HepG2 (cell line): ENCODE results near the gene CD34. TPM values are rescaled to one million over a fixed set of nuclear protein-coding genes. Genes with fewer than 3 reads are reported as not detected.

Source experiments
- ATAC-seq: fragments of 200-7000 bp; cut with Tn5 transposase; 3 replicates; pipeline ENCODE4 v1.9.1; 2020; ENCODE audit warnings: mild to moderate bottlenecking, moderate library complexity
- BruUV-seq: library from RNA; stranded (reverse); fragments of 400-500 nt; replicated peaks from 2 replicates; lab custom pipeline; 2021; lab: Mats Ljungman, UMichigan
- CTCF ChIA-PET: fragments of 300-600 bp; formaldehyde crosslinking; extraction: SDS; loops from one replicate; lab custom pipeline; 2021; ENCODE audit warnings: low total read pairs, inconsistent platforms, low intra/inter-chr PET ratio; lab: Yijun Ruan, JAX
- POLR2A ChIA-PET: fragments of 350-600 bp; sonication (Branson Sonifier 250); formaldehyde crosslinking; loops from one replicate; lab custom pipeline; 2020; ENCODE audit warnings: antibody characterized with exemption, inconsistent platforms; lab: Yijun Ruan, JAX
- DNase-seq: peaks from one replicate; pipeline ENCODE4 v3.0.0-alpha.2; 2015; ENCODE audit warnings: low spot score
- FAIRE-seq: peaks from 3 replicates; lab custom pipeline; 2011; peaks lifted over from hg19 to GRCh38; lab: Jason Lieb, UNC
- H2AFZ ChIP-seq: one replicate; pipeline ENCODE4 v1.6.1; 2011; ENCODE audit warnings: low read length, inconsistent platforms
- H3K27ac ChIP-seq: fragments of 300-600 bp; 3 replicates; pipeline ENCODE4 v1.8.0; 2011; ENCODE audit warnings: mixed run types, mild to moderate bottlenecking, mixed read lengths, low read length, inconsistent platforms; ENCODE audit not compliant: insufficient read depth; ENCODE audit errors: extremely low read length
- H3K27me3 ChIP-seq, 2 experiments: fragments of 200-600 bp in 1 of 2; 2 replicates in 1 of 2; 3 replicates in 1 of 2; pipeline versions ENCODE4 v1.6.0 to v1.8.0; 2011; ENCODE audit warnings: low read length in 2 of 2, mild to moderate bottlenecking in 2 of 2, moderate library complexity in 2 of 2, inconsistent platforms in 1 of 2; ENCODE audit not compliant: insufficient read depth in 2 of 2, control insufficient read depth in 1 of 2
- H3K36me3 ChIP-seq, 2 experiments: fragments of 200-600 bp in 1 of 2; replicated peaks in 1 of 2; 2 replicates in 1 of 2; 3 replicates in 1 of 2; pipeline versions ENCODE4 v1.5.1 to v1.8.0; 2011; ENCODE audit warnings: low read length in 2 of 2, inconsistent platforms in 1 of 2; ENCODE audit not compliant: insufficient read depth in 2 of 2, control insufficient read depth in 1 of 2
- H3K4me1 ChIP-seq: 2 replicates; pipeline ENCODE4 v1.5.1; 2012; ENCODE audit warnings: low read length, inconsistent platforms; ENCODE audit not compliant: insufficient read depth
- H3K4me2 ChIP-seq: 2 replicates; pipeline ENCODE4 v1.6.0; 2011; ENCODE audit warnings: low read depth, low read length, inconsistent platforms
- H3K4me3 ChIP-seq, 3 experiments: fragments of 200-600 bp in 1 of 3; sonication (generic), shearing (Covaris generic) in 1 of 3; replicated peaks in 1 of 3; 2 replicates each; pipeline ENCODE4 v1.5.1; 2011 to 2016; ENCODE audit warnings: low read length in 3 of 3, inconsistent platforms in 2 of 3, low read depth in 2 of 3, mild to moderate bottlenecking in 2 of 3, control low read depth in 1 of 3, mixed read lengths in 1 of 3; ENCODE audit not compliant: insufficient read depth in 1 of 3
- H3K79me2 ChIP-seq: one replicate; pipeline ENCODE4 v1.6.1; 2011; ENCODE audit warnings: low read length, inconsistent platforms; ENCODE audit not compliant: insufficient read depth
- H3K9ac ChIP-seq: 2 replicates; pipeline ENCODE4 v1.6.0; 2011; ENCODE audit warnings: mild to moderate bottlenecking, low read depth, low read length, inconsistent platforms; ENCODE audit not compliant: insufficient read depth
- H3K9me3 ChIP-seq: 2 replicates; pipeline ENCODE4 v1.5.1; 2012; ENCODE audit warnings: mild to moderate bottlenecking, low read length
- H4K20me1 ChIP-seq: 2 replicates; pipeline ENCODE4 v1.6.0; 2011; ENCODE audit warnings: inconsistent platforms, mild to moderate bottlenecking, low read length, moderate library complexity; ENCODE audit not compliant: insufficient read depth
- FOXA3 ChIP-seq: IDR thresholded peaks from 2 replicates; pipeline ENCODE4 v1.6.1; 2016; ENCODE audit warnings: missing genetic modification reagents, missing compliant biosample characterization
- GLI4 ChIP-seq: sonication (generic); formaldehyde crosslinking; IDR thresholded peaks from 2 replicates; pipeline ENCODE4 v1.5.1; 2020; ENCODE audit warnings: missing genetic modification reagents, mild to moderate bottlenecking, moderate library complexity, borderline replicate concordance
- MBNL3 ChIP-seq: fragments of 250-450 bp; sonication (Bioruptor Pico); conservative IDR thresholded peaks from 2 replicates; pipeline ENCODE4 v1.8.0; 2022; ENCODE audit warnings: mild to moderate bottlenecking, inconsistent platforms
- MTA1 ChIP-seq: sonication (generic); formaldehyde crosslinking; IDR thresholded peaks from 2 replicates; pipeline ENCODE4 v1.4.0; 2020; ENCODE audit warnings: missing genetic modification reagents, mild to moderate bottlenecking, borderline replicate concordance
- PHF8 ChIP-seq: sonication (generic); formaldehyde crosslinking; IDR thresholded peaks from 2 replicates; pipeline ENCODE4 v1.5.0; 2020; ENCODE audit warnings: missing genetic modification reagents
- TBP ChIP-seq: sonication (generic); formaldehyde crosslinking; IDR thresholded peaks from 2 replicates; pipeline ENCODE4 v1.5.0; 2020; ENCODE audit warnings: missing genetic modification reagents
- TBX3 ChIP-seq: fragments of 450-650 bp; IDR thresholded peaks from 2 replicates; pipeline ENCODE4 v1.6.1; 2017; ENCODE audit warnings: antibody characterized with exemption, mild to moderate bottlenecking, inconsistent platforms, borderline replicate concordance
- ZBTB49 ChIP-seq: sonication (generic); formaldehyde crosslinking; IDR thresholded peaks from 2 replicates; pipeline ENCODE4 v1.4.0; 2020; ENCODE audit warnings: missing genetic modification reagents, borderline replicate concordance
- ZNF143 ChIP-seq: sonication (generic); formaldehyde crosslinking; IDR thresholded peaks from 2 replicates; pipeline ENCODE4 v1.4.0; 2020; ENCODE audit warnings: missing genetic modification reagents
- ZNF224 ChIP-seq: sonication (generic); formaldehyde crosslinking; IDR thresholded peaks from 2 replicates; pipeline ENCODE4 v1.5.0; 2020; ENCODE audit warnings: mild to moderate bottlenecking, missing genetic modification reagents
- ZNF296 ChIP-seq: sonication (generic); formaldehyde crosslinking; conservative IDR thresholded peaks from 2 replicates; pipeline ENCODE4 v1.5.0; 2020; ENCODE audit warnings: mild to moderate bottlenecking, missing genetic modification reagents
- ZNF367 ChIP-seq: sonication (generic); formaldehyde crosslinking; IDR thresholded peaks from 2 replicates; pipeline ENCODE4 v1.4.0; 2020; ENCODE audit warnings: missing genetic modification reagents, borderline replicate concordance
- ZNF574 ChIP-seq: sonication (generic); formaldehyde crosslinking; IDR thresholded peaks from 2 replicates; pipeline ENCODE4 v1.4.0; 2020; ENCODE audit warnings: missing genetic modification reagents
- ZNF687 ChIP-seq: sonication (generic); formaldehyde crosslinking; IDR thresholded peaks from 2 replicates; pipeline ENCODE4 v1.5.1; 2020; ENCODE audit warnings: mild to moderate bottlenecking, missing genetic modification reagents, moderate library complexity
- WGBS: methylation state at CpG from one replicate; pipeline ENCODE4 v1.1.6; 2017; ENCODE audit warnings: low lambda C conversion rate; 5-methylcytosine and 5-hydroxymethylcytosine counted together
- in situ Hi-C: cut with HindIII; loops from 2 replicates; pipeline ENCODE4 v1.10.0; 2017; ENCODE audit warnings: low pct_unique_long_range_greater_than_20kb; ENCODE audit not compliant: extremely low pct_ligation_motif_present
- intact Hi-C: fragments of 100-400 bp; cut with micrococcal nuclease; formaldehyde crosslinking; loops from one replicate; pipeline ENCODE4 v1.10.0; 2022; ENCODE audit not compliant: unreplicated experiment
- polyA plus RNA-seq, 8 experiments: library from polyadenylated mRNA; depleted of rRNA in 3 of 8; stranded (reverse) in 7 of 8; unstranded in 1 of 8; fragments of >200 nt; fragmentation: Illumina TruSeq in 4 of 8; extraction: Trizol in 4 of 8; gene quantifications; 2 replicates each; pipeline versions ENCODE4 v1.2.1 to v1.2.3, GENCODE V29; 2011 to 2016; ENCODE audit warnings: low read depth in 4 of 8, missing spikeins in 1 of 8, mixed read lengths in 1 of 8; ENCODE audit not compliant: insufficient read depth in 1 of 8
- total RNA-seq, 5 experiments: library from RNA; depleted of rRNA; stranded (reverse); fragments of >200 nt; fragmentation: Illumina TruSeq; extraction: Trizol; gene quantifications; 2 replicates each; pipeline ENCODE4 v1.2.3, GENCODE V29; 2016; ENCODE audit warnings: low read depth in 1 of 5

The CD34 gene
- total and polyA plus RNA-seq, 2 of the 13 experiments (the other 11 are each of a cell fraction or from before 2014, with no cell fraction given) = not detected

GRCh38 chr1:207852576-207853371, 58.2 kb downstream of the CD34 start (continued):
- TF ChIP-seq TBX3 (no peak), MBNL3 (CRISPR knock-in tag) (no peak), FOXA3 (CRISPR knock-in tag) (no peak), ZNF143 (CRISPR knock-in tag) (no peak), PHF8 (CRISPR knock-in tag) (no peak), ZNF296 (no peak)

- H2AFZ ChIP-seq = no peak overlapping the region
- no TSS peak for BruUV-seq
- H3K9ac ChIP-seq = no peak overlapping the region
- in situ Hi-C loops = no loop called here
- peaks cover 3% of the 10 kb centered on the region for H3K79me2 ChIP-seq
- H3K4me1 ChIP-seq = peaks cover 23% of the 10 kb centered on the region
- H3K4me3 ChIP-seq = no peak overlapping the region
- no peak for DNase-seq
- H3K36me3 ChIP-seq = no peaks in the 10 kb centered on the region; a peak in 1 of 5 replicates
- H3K27ac ChIP-seq = no peak overlapping the region
- ATAC-seq = no peak
- H4K20me1 ChIP-seq = no peaks in the 10 kb centered on the region
- POLR2A ChIA-PET = no interaction called here
- intact Hi-C loops = no loop called here
- no peak for FAIRE-seq
- no peaks in the 10 kb centered on the region for H3K9me3 ChIP-seq
- H3K27me3 ChIP-seq = no peaks in the 10 kb centered on the region
- WGBS = 83% methylated on average over 4 of the region's 4 CpGs
- H3K4me2 ChIP-seq = no peak overlapping the region
- CTCF ChIA-PET = no interaction called here
- TF ChIP-seq ZNF224 (CRISPR knock-in tag) (no peak), MTA1 (CRISPR knock-in tag) (no peak), ZNF574 (CRISPR knock-in tag) (no peak), ZNF367 (no peak), ZNF687 (no peak), GLI4 (CRISPR knock-in tag) (no peak), TBP (CRISPR knock-in tag) (no peak), ZBTB49 (CRISPR knock-in tag) (no peak)
Measured at GRCh38 chr1:207851696-207852095, 59.2 kb downstream of the CD34 start.
